Thyroid gland (tissue), 4 donors: ENCODE measurements around the gene PDGFB.

Source experiments
- CTCF ChIP-seq, 6 experiments: fragments of 200-600 bp in 3 of 6; fragments of 450-650 bp in 3 of 6; sonication (generic) in 3 of 6; IDR thresholded peaks; one replicate each; pipeline ENCODE4 v1.5.1; 2016 to 2019; ENCODE audit warnings: antibody characterized with exemption in 6 of 6, mild to moderate bottlenecking in 2 of 6, inconsistent platforms in 1 of 6, moderate library complexity in 1 of 6
- POLR2A ChIP-seq, 2 donors: fragments of 450-650 bp; IDR thresholded peaks; one replicate each; pipeline ENCODE4 v1.6.1; 2017; ENCODE audit warnings: antibody characterized with exemption in 2 of 2, mild to moderate bottlenecking in 2 of 2, moderate library complexity in 1 of 2

GRCh38 chr22:39255449-39256185, 10.8 kb upstream of the PDGFB start:
- TF ChIP-seq CTCF (IDR thresholded peaks at IDR 0.05) (no peak), POLR2A (IDR thresholded peaks at IDR 0.05) (no peak)
